ENCODE measurements around the gene KDM4E.

The KDM4E gene

DNA sequence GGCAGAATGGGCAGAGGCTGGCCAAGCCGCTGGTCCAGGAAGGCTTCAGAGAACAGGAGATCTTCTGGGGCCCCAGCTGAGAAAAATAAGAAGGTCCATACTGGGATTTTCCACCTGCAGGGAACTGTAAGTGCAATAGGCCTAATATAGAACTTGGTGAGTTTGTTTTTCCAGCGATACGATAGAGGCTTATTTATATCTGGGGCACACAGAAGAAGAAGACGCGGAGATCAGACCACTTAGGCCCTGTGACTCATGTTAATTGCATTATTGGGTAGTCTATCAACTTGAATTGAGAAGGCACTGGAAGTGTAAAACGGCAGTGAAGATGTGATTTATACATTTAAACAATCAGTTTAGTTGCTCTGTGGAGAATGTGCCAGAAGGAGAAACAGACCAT is 34.0 kb downstream of the KDM4E start:
- TF ChIP-seq NFRKB (IDR thresholded peaks at IDR 0.05), result no peak
- TF ChIP-seq CTBP1 (IDR thresholded peaks at IDR 0.05; ENCODE audit: borderline replicate concordance), result no peak
- no peak for TF ChIP-seq ELF4 (IDR thresholded peaks at IDR 0.05)
- TF ChIP-seq FOXA1 (IDR thresholded peaks at IDR 0.05), result no peak
- no peak for TF ChIP-seq SUZ12 (IDR thresholded peaks at IDR 0.05)
- TF ChIP-seq LEF1 (IDR thresholded peaks at IDR 0.05; ENCODE audit: borderline replicate concordance), result no peak
- TF ChIP-seq TARDBP (IDR thresholded peaks at IDR 0.05), result no peak
- no peak for TF ChIP-seq FOXK2 (IDR thresholded peaks at IDR 0.05)
- TF ChIP-seq BHLHE40 (IDR thresholded peaks at IDR 0.05; ENCODE audit: borderline replicate concordance), result no peak
- TF ChIP-seq L3MBTL2 (conservative IDR thresholded peaks at IDR 0.05), result no peak
- TF ChIP-seq ARNT (IDR thresholded peaks at IDR 0.05), result no peak
- ChIA-PET POLR2A (interaction anchor here (4.2 kb wide), 1 partner anchor 8 kb away, joined by 26 read pairs; the partner anchor contains the start of gene SRSF8), CTCF (no interaction called here)
- no peak for DNase-seq (ENCODE audit: extremely low spot score)

DNA sequence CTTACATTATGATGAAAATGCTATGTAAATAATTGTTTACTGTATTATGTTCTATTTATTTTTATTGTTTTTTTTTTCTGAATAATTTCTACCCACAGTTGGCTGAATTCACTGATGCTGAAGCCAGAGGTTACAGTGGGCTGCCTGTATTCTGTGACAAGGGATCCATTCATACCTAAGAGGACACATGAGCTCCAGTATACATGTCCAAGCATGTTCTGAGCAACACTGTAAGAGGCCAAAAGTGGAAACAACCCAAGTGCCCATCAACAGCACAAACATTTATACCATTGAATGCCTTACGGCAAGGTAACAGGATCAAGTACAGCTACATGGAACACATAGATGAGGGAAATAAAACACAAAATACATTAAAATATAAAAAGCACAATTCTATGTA is 40.3 kb downstream of the KDM4E start:
- CTCF ChIA-PET, result interaction anchor here (0.6 kb wide), 1 partner anchor 73 kb away, joined by 5 read pairs; no protein-coding TSS in a partner anchor
- TF ChIP-seq ELF4 (IDR thresholded peaks at IDR 0.05) (no peak), SUZ12 (IDR thresholded peaks at IDR 0.05) (no peak), LEF1 (IDR thresholded peaks at IDR 0.05; ENCODE audit: borderline replicate concordance) (no peak), FOXK2 (IDR thresholded peaks at IDR 0.05) (no peak), ZNF384 (IDR thresholded peaks at IDR 0.05) (no peak), NFRKB (IDR thresholded peaks at IDR 0.05) (no peak), BHLHE40 (IDR thresholded peaks at IDR 0.05; ENCODE audit: borderline replicate concordance) (no peak), FOXM1 (IDR thresholded peaks at IDR 0.05; ENCODE audit: borderline replicate concordance) (no peak), CTBP1 (IDR thresholded peaks at IDR 0.05; ENCODE audit: borderline replicate concordance) (no peak), SP1 (IDR thresholded peaks at IDR 0.05) (no peak), HDGF (IDR thresholded peaks at IDR 0.05; ENCODE audit: borderline replicate concordance) (no peak), TARDBP (IDR thresholded peaks at IDR 0.05) (no peak), L3MBTL2 (conservative IDR thresholded peaks at IDR 0.05) (no peak)
- TF ChIP-seq, protein P1, sequence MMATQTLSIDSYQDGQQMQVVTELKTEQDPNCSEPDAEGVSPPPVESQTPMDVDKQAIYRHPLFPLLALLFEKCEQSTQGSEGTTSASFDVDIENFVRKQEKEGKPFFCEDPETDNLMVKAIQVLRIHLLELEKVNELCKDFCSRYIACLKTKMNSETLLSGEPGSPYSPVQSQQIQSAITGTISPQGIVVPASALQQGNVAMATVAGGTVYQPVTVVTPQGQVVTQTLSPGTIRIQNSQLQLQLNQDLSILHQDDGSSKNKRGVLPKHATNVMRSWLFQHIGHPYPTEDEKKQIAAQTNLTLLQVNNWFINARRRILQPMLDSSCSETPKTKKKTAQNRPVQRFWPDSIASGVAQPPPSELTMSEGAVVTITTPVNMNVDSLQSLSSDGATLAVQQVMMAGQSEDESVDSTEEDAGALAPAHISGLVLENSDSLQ (IDR thresholded peaks at IDR 0.05), result no peak
- POLR2A ChIA-PET, result interaction anchor here (3.8 kb wide), 1 partner anchor 8 kb away, joined by 26 read pairs; no protein-coding TSS in a partner anchor
- no peak for DNase-seq (ENCODE audit: extremely low spot score)

DNA sequence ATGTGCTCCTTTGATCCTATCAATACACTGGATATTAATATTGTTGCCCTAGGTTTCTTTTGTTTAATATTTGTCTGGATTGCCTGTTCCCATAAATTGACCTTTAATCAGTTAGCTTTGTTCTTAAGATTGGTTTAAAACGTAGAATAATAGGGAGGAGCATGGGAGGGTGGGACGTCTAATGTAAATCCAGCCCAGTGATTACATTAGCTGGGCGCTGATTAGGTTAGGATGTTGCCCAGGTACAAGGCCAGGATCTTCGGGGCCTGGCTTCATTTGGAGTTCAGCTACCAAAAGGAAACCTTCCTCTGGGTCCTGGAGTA is 41.6 kb downstream of the KDM4E start, which contains the start of gene SRSF8:
Gene SRSF8 (plus strand): TSS at position 204 of the 323 bp plus-strand sequence. CDS start 308 bp downstream, outside the sequence.
- CTCF ChIA-PET, result interaction anchor here (0.8 to 1.3 kb wide), 7 partner anchors 10 to 90 kb away, joined by 3 to 6 read pairs (median 3); no protein-coding TSS in a partner anchor

DNA sequence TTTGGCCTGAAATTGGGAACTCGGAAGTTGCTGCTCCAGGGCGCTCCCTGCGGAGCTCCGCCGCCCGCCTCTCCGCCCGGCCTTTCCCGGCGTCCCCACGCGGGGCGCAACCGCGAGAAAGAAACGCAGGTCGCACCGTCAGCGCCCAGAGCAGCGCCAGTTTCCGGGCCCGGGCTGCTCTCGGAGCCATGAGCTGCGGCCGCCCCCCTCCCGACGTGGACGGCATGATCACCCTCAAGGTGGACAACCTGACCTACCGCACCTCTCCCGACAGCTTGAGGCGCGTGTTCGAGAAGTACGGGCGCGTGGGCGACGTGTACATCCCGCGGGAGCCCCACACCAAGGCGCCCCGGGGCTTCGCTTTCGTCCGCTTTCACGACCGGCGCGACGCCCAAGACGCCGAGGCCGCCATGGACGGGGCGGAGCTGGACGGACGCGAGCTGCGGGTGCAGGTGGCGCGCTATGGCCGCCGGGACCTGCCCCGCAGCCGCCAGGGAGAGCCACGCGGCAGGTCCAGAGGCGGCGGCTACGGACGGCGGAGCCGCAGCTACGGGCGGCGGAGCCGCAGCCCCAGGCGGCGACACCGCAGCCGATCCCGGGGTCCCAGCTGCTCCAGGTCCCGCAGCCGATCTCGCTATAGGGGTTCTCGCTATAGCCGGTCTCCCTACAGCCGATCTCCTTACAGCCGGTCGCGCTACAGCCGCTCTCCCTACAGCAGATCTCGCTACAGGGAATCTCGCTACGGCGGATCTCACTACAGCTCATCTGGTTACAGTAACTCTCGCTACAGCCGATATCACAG is 42.2 kb downstream of the KDM4E start:
- ChIA-PET CTCF (interaction anchor here (0.8 to 1.3 kb wide), 11 partner anchors 9 to 90 kb away, joined by 3 to 6 read pairs (median 3); partner anchors contain the start of gene ENDOD1), POLR2A (interaction anchor here (0.6 to 4.4 kb wide), 32 partner anchors 8 to 724 kb away, joined by 3 to 35 read pairs (median 6); partner anchors contain the start of genes CEP57, CWC15, ENDOD1 and FAM76B)
- DNase-seq (ENCODE audit: extremely low spot score), result peak; percentile 71
- TF ChIP-seq L3MBTL2 (conservative IDR thresholded peaks at IDR 0.05) (peak; percentile 69), SUZ12 (IDR thresholded peaks at IDR 0.05) (no peak)

More for the DNA sequence above, 41.6 kb downstream of the KDM4E start, which contains the start of gene SRSF8:
- DNase-seq (ENCODE audit: extremely low spot score), result no peak
- POLR2A ChIA-PET, result interaction anchor here (0.6 to 4.4 kb wide), 22 partner anchors 10 to 724 kb away, joined by 3 to 35 read pairs (median 7); partner anchors contain the start of genes CEP57, CWC15, ENDOD1 and FAM76B
- TF ChIP-seq NFRKB (IDR thresholded peaks at IDR 0.05), result no peak
- no peak for TF ChIP-seq ZNF384 (IDR thresholded peaks at IDR 0.05)
- TF ChIP-seq LEF1 (IDR thresholded peaks at IDR 0.05; ENCODE audit: borderline replicate concordance), result no peak
- no peak for TF ChIP-seq SUZ12 (IDR thresholded peaks at IDR 0.05)
- no peak for TF ChIP-seq FOXK2 (IDR thresholded peaks at IDR 0.05)
- TF ChIP-seq CTBP1 (IDR thresholded peaks at IDR 0.05; ENCODE audit: borderline replicate concordance), result no peak

DNA sequence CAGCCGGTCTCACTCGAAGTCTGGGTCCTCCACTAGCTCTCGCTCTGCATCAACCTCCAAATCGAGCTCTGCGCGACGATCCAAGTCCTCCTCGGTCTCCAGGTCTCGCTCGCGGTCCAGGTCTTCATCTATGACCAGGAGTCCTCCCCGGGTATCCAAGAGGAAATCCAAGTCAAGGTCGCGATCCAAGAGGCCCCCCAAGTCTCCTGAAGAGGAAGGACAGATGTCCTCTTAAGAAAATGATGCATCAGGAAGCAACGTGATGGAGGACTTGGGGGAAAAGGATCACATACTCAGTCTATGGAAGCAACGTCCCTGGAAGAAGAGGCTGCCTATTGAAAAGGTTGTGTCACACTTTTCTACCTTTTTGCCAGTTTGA is 42.8 kb downstream of the KDM4E start:
- ChIA-PET CTCF (interaction anchor here (0.9 to 1.3 kb wide), 8 partner anchors 9 to 84 kb away, joined by 3 to 6 read pairs (median 3); partner anchors contain the start of gene ENDOD1), POLR2A (interaction anchor here (0.7 to 4.4 kb wide), 27 partner anchors 8 to 723 kb away, joined by 3 to 35 read pairs (median 7); partner anchors contain the start of genes CEP57, CWC15, ENDOD1 and FAM76B)
- TF ChIP-seq L3MBTL2 (conservative IDR thresholded peaks at IDR 0.05), result peak; percentile 15; the same call in 1 of the 2 replicates
- no peak for TF ChIP-seq ARNT (IDR thresholded peaks at IDR 0.05)
- no peak for DNase-seq (ENCODE audit: extremely low spot score)

DNA sequence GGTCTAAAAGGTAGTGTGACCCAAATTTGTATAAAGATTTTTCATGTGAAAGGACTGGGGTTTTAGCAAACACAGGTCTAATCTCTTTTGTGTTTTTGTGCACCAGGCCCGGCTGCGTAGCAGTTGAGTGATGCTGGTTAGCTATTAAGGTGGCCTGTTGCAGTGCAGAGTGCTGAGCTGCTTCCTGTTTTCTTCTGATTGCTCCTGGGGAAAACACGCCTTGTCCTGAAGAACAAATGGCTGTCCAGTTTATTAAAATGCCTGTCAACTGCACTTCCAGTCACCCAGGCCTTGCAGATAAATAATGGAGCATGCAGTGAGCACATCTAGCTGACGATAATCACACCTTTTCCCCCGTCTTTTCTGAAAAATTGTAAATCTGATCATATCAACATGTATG is 43.5 kb downstream of the KDM4E start:
- DNase-seq (ENCODE audit: extremely low spot score), result peak; percentile 62
- TF ChIP-seq L3MBTL2 (conservative IDR thresholded peaks at IDR 0.05) (peak; percentile 96), FOXA1 (IDR thresholded peaks at IDR 0.05) (no peak), SP1 (IDR thresholded peaks at IDR 0.05) (no peak), NFRKB (IDR thresholded peaks at IDR 0.05) (no peak), ARNT (IDR thresholded peaks at IDR 0.05) (no peak), SUZ12 (IDR thresholded peaks at IDR 0.05) (no peak), FOXK2 (IDR thresholded peaks at IDR 0.05) (peak; percentile 72; the same call in 1 of the 2 replicates)
- TF ChIP-seq, protein P1 (IDR thresholded peaks at IDR 0.05), result peak; percentile 95
- ChIA-PET CTCF (interaction anchor here (0.6 to 2.1 kb wide), 6 partner anchors 16 to 120 kb away, joined by 3 to 6 read pairs (median 3); partner anchors contain the start of gene ENDOD1), POLR2A (interaction anchor here (0.8 to 4.4 kb wide), 14 partner anchors 12 to 721 kb away, joined by 3 to 35 read pairs (median 11); partner anchors contain the start of genes CWC15, ENDOD1, FAM76B and KDM4D)
